Adrenal gland (tissue), 12 donors: ENCODE data around the gene PAQR8. TPM values are rescaled to one million over a fixed set of nuclear protein-coding genes. Genes with fewer than 3 reads are reported as not detected.

ENCODE experiments used
- DNase-seq, 7 donors: peaks; one replicate each; pipeline ENCODE4 v3.0.0-alpha.2; 2019 to 2020
- H3K27ac ChIP-seq, 5 donors: fragments of 200-600 bp; sonication (generic) in 4 of 5; 1 replicate in 3 of 5; 2 replicates in 2 of 5; pipeline versions ENCODE4 v1.5.1 to v1.8.0; 2016 to 2020; ENCODE audit warnings: mild to moderate bottlenecking in 1 of 5
- H3K27me3 ChIP-seq: fragments of 200-600 bp; 2 replicates; pipeline ENCODE4 v1.8.0; 2021
- H3K36me3 ChIP-seq, 2 donors: fragments of 200-600 bp; replicated peaks in 1 of 2; 1 replicate in 1 of 2; 2 replicates in 1 of 2; pipeline versions ENCODE4 v1.5.1 to v1.8.0; 2018 to 2022
- H3K4me1 ChIP-seq, 2 donors: fragments of 200-600 bp; replicated peaks in 1 of 2; 1 replicate in 1 of 2; 2 replicates in 1 of 2; pipeline versions ENCODE4 v1.5.1 to v1.8.0; 2018 to 2021
- H3K4me3 ChIP-seq, 4 donors: fragments of 200-600 bp; sonication (generic) in 3 of 4; one replicate each; pipeline ENCODE4 v1.5.1; 2016 to 2018
- H3K9me3 ChIP-seq, 3 donors: fragments of 200-600 bp; sonication (generic) in 1 of 3; replicated peaks in 1 of 3; 1 replicate in 2 of 3; 2 replicates in 1 of 3; pipeline versions ENCODE4 v1.5.1 to v1.8.0; 2016 to 2021
- CTCF ChIP-seq, 6 experiments: fragments of 450-650 bp in 4 of 6; fragments of 200-600 bp in 2 of 6; sonication (generic) in 1 of 6; IDR thresholded peaks; 1 replicate in 5 of 6; 2 replicates in 1 of 6; pipeline versions ENCODE4 v1.5.1 to v1.8.0; 2016 to 2021; ENCODE audit warnings: antibody characterized with exemption in 6 of 6, mild to moderate bottlenecking in 2 of 6, moderate library complexity in 1 of 6
- POLR2A ChIP-seq, 2 donors: fragments of 450-650 bp; IDR thresholded peaks; one replicate each; pipeline ENCODE4 v1.6.1; 2017; ENCODE audit warnings: antibody characterized with exemption in 2 of 2, mild to moderate bottlenecking in 2 of 2, moderate library complexity in 1 of 2
- WGBS, 4 donors: extraction: QIAGEN DNeasy Blood & Tissue Kit in 2 of 4; methylation state at CpG; one replicate each; pipeline versions ENCODE4 v1.1.5 to v1.1.7; 2013 to 2017; 5-methylcytosine and 5-hydroxymethylcytosine counted together
- intact Hi-C, 2 donors: fragments of 100-400 bp; cut with DNase I; formaldehyde crosslinking; loops; one replicate each; pipeline versions ENCODE4 v1.14.1 to v1.15.0; 2022 to 2023
- polyA plus RNA-seq, 3 donors: library from polyadenylated mRNA; stranded (reverse); fragments of 200-250 nt in 2 of 3; fragments of 350-450 nt in 1 of 3; fragmentation: Illumina TruSeq in 1 of 3; extraction: RNeasy Lipid Tissue Mini Kit (QIAGEN cat#74804) in 1 of 3; gene quantifications; one replicate each; pipeline ENCODE4 v1.2.3, GENCODE V29; 2013 to 2014
- total RNA-seq, 9 donors: library from RNA; depleted of rRNA in 4 of 9; stranded (reverse); fragments of >200 nt in 4 of 9; fragments of 120-200 nt in 1 of 9; fragmentation: NEBNext Ultra II Directional in 1 of 9; extraction: Animal tissue kit (Norgen Biotek cat#: 25700) in 1 of 9; gene quantifications; one replicate each; pipeline versions ENCODE4 v1.1.0 to v1.2.4, GENCODE V29; 2013 to 2023
- donor health status: healthy with polysubstance abuse.
- donor health status: Bipolar disorder and iron deficiency.
- donor health status: DM: yes; HTN: yes; CAD: no.
- donor health status: DM: no; HTN: no; CAD: no.
- donor health status: DM: no; HTN: no; CAD: no.
- donor health status: DM: yes; HTN: yes; CAD: no.

Gene PAQR8
- total and polyA plus RNA-seq, 12 donors: 2.3 to 17.1 (median 6.2) TPM

- TF ChIP-seq CTCF (IDR thresholded peaks at IDR 0.05) (no peak), POLR2A (IDR thresholded peaks at IDR 0.05) (no peak)
- Histone ChIP-seq H3K4me3 (no peak overlapping the region), H3K4me1 (no peaks in the 10 kb centered on the region), H3K36me3 (no peaks in the 10 kb centered on the region), H3K27me3 (no peaks in the 10 kb centered on the region), H3K9me3 (no peaks in the 10 kb centered on the region), H3K27ac (no peak overlapping the region)
- no peak for DNase-seq
- 48 to 74% (median 69%) methylated on average over 2 of the region's 2 CpGs for WGBS, 4 donors
- intact Hi-C loops: no loop called here
Measured at GRCh38 chr6:52346503-52346902, 15.4 kb upstream of the PAQR8 start.

GRCh38 chr6:52347818-52348217, 14.1 kb upstream of the PAQR8 start:
- no peak for DNase-seq
- intact Hi-C loops: no loop called here
- 73 to 82% (median 80%) methylated on average over 1 of the region's 1 CpG for WGBS, 4 donors

GRCh38 chr6:52351879-52352238, 10.1 kb upstream of the PAQR8 start:
- no peaks in the 10 kb centered on the region for H3K9me3 ChIP-seq
- DNase-seq: no peak
- TF ChIP-seq POLR2A (IDR thresholded peaks at IDR 0.05): no peak
- no peak for TF ChIP-seq CTCF (IDR thresholded peaks at IDR 0.05)
- H3K4me3 ChIP-seq: no peak overlapping the region
- H3K36me3 ChIP-seq: no peaks in the 10 kb centered on the region
- no peak overlapping the region for H3K27ac ChIP-seq
- H3K4me1 ChIP-seq: no peaks in the 10 kb centered on the region
- 83 to 97% (median 92%) methylated on average over 1 of the region's 1 CpG for WGBS, 4 donors
- no peaks in the 10 kb centered on the region for H3K27me3 ChIP-seq
- intact Hi-C loops: no loop called here

More at GRCh38 chr6:52347818-52348217, 14.1 kb upstream of the PAQR8 start:
- Histone ChIP-seq H3K27me3 (no peaks in the 10 kb centered on the region), H3K36me3 (no peaks in the 10 kb centered on the region), H3K4me3 (no peak overlapping the region), H3K27ac (no peak overlapping the region), H3K9me3 (no peaks in the 10 kb centered on the region), H3K4me1 (no peaks in the 10 kb centered on the region)
- TF ChIP-seq POLR2A (IDR thresholded peaks at IDR 0.05) (no peak), CTCF (IDR thresholded peaks at IDR 0.05) (no peak)

GRCh38 chr6:52352239-52353018, 9.5 kb upstream of the PAQR8 start:
- intact Hi-C loops: no loop called here
- DNase-seq: peak in 5 of 7 donors; percentile 10 to 56 (median 29)
- WGBS, 4 donors: 40 to 52% (median 46%) methylated on average over 5 of the region's 5 CpGs
- TF ChIP-seq POLR2A (IDR thresholded peaks at IDR 0.05) (no peak), CTCF (IDR thresholded peaks at IDR 0.05) (no peak)
- no peak overlapping the region for H3K4me3 ChIP-seq
- no peaks in the 10 kb centered on the region for H3K9me3 ChIP-seq
- no peaks in the 10 kb centered on the region for H3K27me3 ChIP-seq
- H3K4me1 ChIP-seq: no peaks in the 10 kb centered on the region
- peak overlapping the region in 1 of 5 donors; percentile 10 for H3K27ac ChIP-seq
- H3K36me3 ChIP-seq: no peaks in the 10 kb centered on the region
